Loucy (cell line): ENCODE results near the gene POFUT1.

Experiments used
- EZH2phosphoT487 ChIP-seq: fragments of 200-600 bp; IDR thresholded peaks from 2 replicates; pipeline ENCODE4 v1.6.1; 2018; ENCODE audit warnings: antibody characterized with exemption, mild to moderate bottlenecking, moderate library complexity, borderline replicate concordance
- TF ChIP-seq, protein P1 (sequence below): fragments of 200-600 bp; sonication (generic); conservative IDR thresholded peaks from 2 replicates; pipeline ENCODE4 v1.5.1; 2014; ENCODE audit warnings: mild to moderate bottlenecking, antibody characterized with exemption, low read length

DNA sequence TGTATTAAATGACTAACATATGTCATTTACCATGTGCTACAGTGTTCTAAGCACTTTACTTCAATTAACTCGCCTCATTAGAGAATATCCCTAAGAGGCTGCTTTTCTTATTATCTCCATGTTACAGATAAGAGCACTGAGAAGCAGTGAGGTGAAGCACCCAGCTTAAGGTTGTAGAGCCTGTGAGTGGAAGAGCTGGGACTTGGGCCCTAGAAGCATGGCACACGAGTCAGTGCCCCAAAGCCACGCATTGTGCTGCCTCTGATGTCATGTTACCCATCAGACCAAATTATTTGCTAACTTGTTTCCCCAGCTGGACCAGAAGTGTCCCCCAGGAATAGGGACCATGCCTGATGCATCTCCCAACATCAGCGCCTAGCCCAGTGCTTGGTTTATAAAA, 34.1 kb downstream of the POFUT1 start:
- TF ChIP-seq, protein P1, sequence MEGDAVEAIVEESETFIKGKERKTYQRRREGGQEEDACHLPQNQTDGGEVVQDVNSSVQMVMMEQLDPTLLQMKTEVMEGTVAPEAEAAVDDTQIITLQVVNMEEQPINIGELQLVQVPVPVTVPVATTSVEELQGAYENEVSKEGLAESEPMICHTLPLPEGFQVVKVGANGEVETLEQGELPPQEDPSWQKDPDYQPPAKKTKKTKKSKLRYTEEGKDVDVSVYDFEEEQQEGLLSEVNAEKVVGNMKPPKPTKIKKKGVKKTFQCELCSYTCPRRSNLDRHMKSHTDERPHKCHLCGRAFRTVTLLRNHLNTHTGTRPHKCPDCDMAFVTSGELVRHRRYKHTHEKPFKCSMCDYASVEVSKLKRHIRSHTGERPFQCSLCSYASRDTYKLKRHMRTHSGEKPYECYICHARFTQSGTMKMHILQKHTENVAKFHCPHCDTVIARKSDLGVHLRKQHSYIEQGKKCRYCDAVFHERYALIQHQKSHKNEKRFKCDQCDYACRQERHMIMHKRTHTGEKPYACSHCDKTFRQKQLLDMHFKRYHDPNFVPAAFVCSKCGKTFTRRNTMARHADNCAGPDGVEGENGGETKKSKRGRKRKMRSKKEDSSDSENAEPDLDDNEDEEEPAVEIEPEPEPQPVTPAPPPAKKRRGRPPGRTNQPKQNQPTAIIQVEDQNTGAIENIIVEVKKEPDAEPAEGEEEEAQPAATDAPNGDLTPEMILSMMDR, result no peak
- TF ChIP-seq EZH2phosphoT487, result no peak
